ENCODE results near the gene TNS1. TPM values are rescaled to one million over a fixed set of nuclear protein-coding genes. Genes with fewer than 3 reads are reported as not detected.

TNS1 gene
- total and polyA plus RNA-seq, 9 of the 15 experiments (the other 6 are each of a cell fraction or from before 2014, with no cell fraction given), result 0.13 to 2.7 (median 0.77) TPM

GRCh38 chr2:217970206-217970605 is 32.6 kb downstream of the TNS1 start:
- no peak overlapping the region for H3K4me3 ChIP-seq
- no peak for FAIRE-seq
- ATAC-seq, result no peak
- H3K4me2 ChIP-seq (ENCODE audit: insufficient read depth, low read length), result no peak overlapping the region
- H3K9me3 ChIP-seq (replicated peaks; ENCODE audit: control insufficient read depth, insufficient read depth, low read depth, low read length), result no peaks in the 10 kb centered on the region
- no peaks in the 10 kb centered on the region for H3K36me3 ChIP-seq (ENCODE audit: control insufficient read depth, insufficient read depth, low read length)
- intact Hi-C loops (cut with micrococcal nuclease), result no loop called here
- H3K9ac ChIP-seq (ENCODE audit: insufficient read depth in 1 of 2, low read depth in 2 of 2, low read length in 2 of 2), result no peak overlapping the region
- POLR2A ChIA-PET, result interaction anchor here (0.6 kb wide), 1 partner anchor 20 kb away, joined by 3 read pairs; no protein-coding TSS in a partner anchor
- no peak for DNase-seq (ENCODE audit: extremely low read depth in 1 of 4, low spot score in 3 of 4)
- in situ Hi-C loops (cut with MboI), result no loop called here
- H4K20me1 ChIP-seq (replicated peaks; ENCODE audit: control insufficient read depth, insufficient read depth, low read length), result no peaks in the 10 kb centered on the region
- no peaks in the 10 kb centered on the region for H3K79me2 ChIP-seq (ENCODE audit: control insufficient read depth, insufficient read depth, low read length)
- BruUV-seq (replicated peaks), result no TSS peak
- peaks cover 0 to 20% of the 10 kb centered on the region in 2 experiments; a peak in 2 of 5 replicates for H3K27me3 ChIP-seq (ENCODE audit: control insufficient read depth in 2 of 2, insufficient read depth in 2 of 2, low read length in 2 of 2)
- H3K27ac ChIP-seq (ENCODE audit: extremely low read depth, low read depth, low read length), result no peak overlapping the region
- H3K9me1 ChIP-seq (ENCODE audit: control insufficient read depth, insufficient read depth, low read length), result no peaks in the 10 kb centered on the region
- CTCF ChIA-PET (ENCODE audit: low intra/inter-chr PET ratio), result no interaction called here
- H3K4me1 ChIP-seq (replicated peaks in 1 of 2; ENCODE audit: control insufficient read depth in 2 of 2, insufficient read depth in 2 of 2, low read length in 2 of 2), result no peaks in the 10 kb centered on the region
- no peak overlapping the region for H2AFZ ChIP-seq (ENCODE audit: low read depth, low read length)
- TF ChIP-seq, protein P1, sequence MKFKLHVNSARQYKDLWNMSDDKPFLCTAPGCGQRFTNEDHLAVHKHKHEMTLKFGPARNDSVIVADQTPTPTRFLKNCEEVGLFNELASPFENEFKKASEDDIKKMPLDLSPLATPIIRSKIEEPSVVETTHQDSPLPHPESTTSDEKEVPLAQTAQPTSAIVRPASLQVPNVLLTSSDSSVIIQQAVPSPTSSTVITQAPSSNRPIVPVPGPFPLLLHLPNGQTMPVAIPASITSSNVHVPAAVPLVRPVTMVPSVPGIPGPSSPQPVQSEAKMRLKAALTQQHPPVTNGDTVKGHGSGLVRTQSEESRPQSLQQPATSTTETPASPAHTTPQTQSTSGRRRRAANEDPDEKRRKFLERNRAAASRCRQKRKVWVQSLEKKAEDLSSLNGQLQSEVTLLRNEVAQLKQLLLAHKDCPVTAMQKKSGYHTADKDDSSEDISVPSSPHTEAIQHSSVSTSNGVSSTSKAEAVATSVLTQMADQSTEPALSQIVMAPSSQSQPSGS (CRISPR knock-in tag; IDR thresholded peaks at IDR 0.05), result no peak
- no peak for TF ChIP-seq MIER1 (IDR thresholded peaks at IDR 0.05; ENCODE audit: low read depth)
- TF ChIP-seq, protein P2, sequence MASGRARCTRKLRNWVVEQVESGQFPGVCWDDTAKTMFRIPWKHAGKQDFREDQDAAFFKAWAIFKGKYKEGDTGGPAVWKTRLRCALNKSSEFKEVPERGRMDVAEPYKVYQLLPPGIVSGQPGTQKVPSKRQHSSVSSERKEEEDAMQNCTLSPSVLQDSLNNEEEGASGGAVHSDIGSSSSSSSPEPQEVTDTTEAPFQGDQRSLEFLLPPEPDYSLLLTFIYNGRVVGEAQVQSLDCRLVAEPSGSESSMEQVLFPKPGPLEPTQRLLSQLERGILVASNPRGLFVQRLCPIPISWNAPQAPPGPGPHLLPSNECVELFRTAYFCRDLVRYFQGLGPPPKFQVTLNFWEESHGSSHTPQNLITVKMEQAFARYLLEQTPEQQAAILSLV (tag; IDR thresholded peaks at IDR 0.05), result no peak
- no peak for TF ChIP-seq CEBPG (CRISPR knock-in tag; IDR thresholded peaks at IDR 0.05)
- no peak for TF ChIP-seq CEBPG (tag; conservative IDR thresholded peaks at IDR 0.05 in 1 of 2, IDR thresholded peaks at IDR 0.05 in 1 of 2)
- TF ChIP-seq NEUROD1 (IDR thresholded peaks at IDR 0.05; ENCODE audit: borderline replicate concordance, low read depth, low read length, partially characterized antibody), result no peak
- no peak for TF ChIP-seq ZSCAN32 (CRISPR knock-in tag; IDR thresholded peaks at IDR 0.05)
- no peak for TF ChIP-seq TCF3 (CRISPR knock-in tag; IDR thresholded peaks at IDR 0.05)
- TF ChIP-seq, protein P3, sequence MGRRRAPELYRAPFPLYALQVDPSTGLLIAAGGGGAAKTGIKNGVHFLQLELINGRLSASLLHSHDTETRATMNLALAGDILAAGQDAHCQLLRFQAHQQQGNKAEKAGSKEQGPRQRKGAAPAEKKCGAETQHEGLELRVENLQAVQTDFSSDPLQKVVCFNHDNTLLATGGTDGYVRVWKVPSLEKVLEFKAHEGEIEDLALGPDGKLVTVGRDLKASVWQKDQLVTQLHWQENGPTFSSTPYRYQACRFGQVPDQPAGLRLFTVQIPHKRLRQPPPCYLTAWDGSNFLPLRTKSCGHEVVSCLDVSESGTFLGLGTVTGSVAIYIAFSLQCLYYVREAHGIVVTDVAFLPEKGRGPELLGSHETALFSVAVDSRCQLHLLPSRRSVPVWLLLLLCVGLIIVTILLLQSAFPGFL (CRISPR knock-in tag; IDR thresholded peaks at IDR 0.05), result no peak
- no peak for TF ChIP-seq ZBTB1 (CRISPR knock-in tag; IDR thresholded peaks at IDR 0.05; ENCODE audit: borderline replicate concordance, low read depth)
- TF ChIP-seq NR3C1 (CRISPR knock-in tag; IDR thresholded peaks at IDR 0.05), result no peak
- no peak for TF ChIP-seq RERE (CRISPR knock-in tag; IDR thresholded peaks at IDR 0.05; ENCODE audit: borderline replicate concordance)
- no peak for TF ChIP-seq STAG1 (CRISPR knock-in tag; IDR thresholded peaks at IDR 0.05; ENCODE audit: borderline replicate concordance)
- no peak for TF ChIP-seq POLR3A (IDR thresholded peaks at IDR 0.05; ENCODE audit: borderline replicate concordance, extremely low read depth, insufficient read depth, insufficient read length)

All from K562 (cell line).